ENCODE results near the gene EPB41L3. TPM values are rescaled to one million over a fixed set of nuclear protein-coding genes. Genes with fewer than 3 reads are reported as not detected.

EPB41L3 gene
- total RNA-seq, 1 experiment from 2014 or later = 16.1 TPM

DNA sequence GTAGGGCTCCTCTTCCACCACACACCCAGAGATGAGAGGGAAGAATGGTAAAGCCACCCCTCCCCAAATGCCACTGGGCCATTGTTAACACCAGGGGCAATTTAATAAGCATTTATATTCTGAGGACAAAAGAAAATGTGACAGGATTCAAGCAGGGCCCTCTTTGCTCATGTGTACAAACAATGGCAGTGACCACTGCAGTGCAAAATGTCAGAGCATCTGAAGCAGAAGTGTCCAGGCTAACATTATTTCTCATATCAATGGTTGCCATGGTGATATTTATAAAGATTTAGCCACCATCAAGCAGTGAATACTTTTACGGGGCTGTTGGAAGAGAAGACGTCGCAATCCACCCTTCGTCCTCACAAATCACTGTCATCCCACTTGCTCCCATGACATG lies 10.8 kb upstream of the EPB41L3 start:
- H2AK5ac ChIP-seq (ENCODE audit: insufficient read length, low read length) = no peak overlapping the region
- Mint-ChIP-seq H3K9me3 (no peaks in the 10 kb centered on the region), H3K4me1 (peaks cover 5 to 9% of the 10 kb centered on the region in 2 experiments; a peak in 3 of 4 replicates), H3K27ac (no peak overlapping the region), H3K36me3 (ENCODE audit: insufficient read depth in 1 of 3, low read depth in 3 of 3) (no peaks in the 10 kb centered on the region), H3K27me3 (ENCODE audit: low read depth) (peaks cover 2% of the 10 kb centered on the region; the same call in 1 of the 2 replicates), H3K4me3 (no peak overlapping the region)
- no peak overlapping the region for H2AFZ ChIP-seq (ENCODE audit: low read length)
- H3K14ac ChIP-seq (ENCODE audit: insufficient read depth, low read length) = no peak overlapping the region
- TF ChIP-seq, protein P1, sequence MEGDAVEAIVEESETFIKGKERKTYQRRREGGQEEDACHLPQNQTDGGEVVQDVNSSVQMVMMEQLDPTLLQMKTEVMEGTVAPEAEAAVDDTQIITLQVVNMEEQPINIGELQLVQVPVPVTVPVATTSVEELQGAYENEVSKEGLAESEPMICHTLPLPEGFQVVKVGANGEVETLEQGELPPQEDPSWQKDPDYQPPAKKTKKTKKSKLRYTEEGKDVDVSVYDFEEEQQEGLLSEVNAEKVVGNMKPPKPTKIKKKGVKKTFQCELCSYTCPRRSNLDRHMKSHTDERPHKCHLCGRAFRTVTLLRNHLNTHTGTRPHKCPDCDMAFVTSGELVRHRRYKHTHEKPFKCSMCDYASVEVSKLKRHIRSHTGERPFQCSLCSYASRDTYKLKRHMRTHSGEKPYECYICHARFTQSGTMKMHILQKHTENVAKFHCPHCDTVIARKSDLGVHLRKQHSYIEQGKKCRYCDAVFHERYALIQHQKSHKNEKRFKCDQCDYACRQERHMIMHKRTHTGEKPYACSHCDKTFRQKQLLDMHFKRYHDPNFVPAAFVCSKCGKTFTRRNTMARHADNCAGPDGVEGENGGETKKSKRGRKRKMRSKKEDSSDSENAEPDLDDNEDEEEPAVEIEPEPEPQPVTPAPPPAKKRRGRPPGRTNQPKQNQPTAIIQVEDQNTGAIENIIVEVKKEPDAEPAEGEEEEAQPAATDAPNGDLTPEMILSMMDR (conservative IDR thresholded peaks at IDR 0.05) = no peak
- H3T11ph ChIP-seq (ENCODE audit: low read length) = no peak overlapping the region
- no peaks in the 10 kb centered on the region for H3K23me2 ChIP-seq (ENCODE audit: insufficient read length, low read depth, low read length, poor library complexity, severe bottlenecking)
- H2BK15ac ChIP-seq (ENCODE audit: low read depth, low read length) = no peak overlapping the region
- H3K79me2 ChIP-seq (ENCODE audit: insufficient read depth, low read length) = no peaks in the 10 kb centered on the region
- H3K27me3 ChIP-seq (ENCODE audit: insufficient read depth, low read length) = no peaks in the 10 kb centered on the region
- H3K79me1 ChIP-seq (ENCODE audit: insufficient read depth, low read depth, low read length, poor library complexity, severe bottlenecking) = no peaks in the 10 kb centered on the region
- H2BK20ac ChIP-seq (ENCODE audit: low read depth, low read length, poor library complexity, severe bottlenecking) = no peak overlapping the region
- H2BK5ac ChIP-seq (ENCODE audit: insufficient read length, low read length) = no peak overlapping the region
- no peak overlapping the region for H3K56ac ChIP-seq (ENCODE audit: insufficient read length, low read depth, low read length)
- H2BK120ac ChIP-seq (ENCODE audit: low read depth, low read length, poor library complexity, severe bottlenecking) = no peak overlapping the region
- no peak overlapping the region for H3K4ac ChIP-seq (ENCODE audit: low read depth, low read length)
- H3K9ac ChIP-seq (ENCODE audit: extremely low read depth, insufficient read length, low read length) = no peak overlapping the region
- H2BK12ac ChIP-seq (ENCODE audit: insufficient read length, low read depth, low read length) = no peak overlapping the region
- H4K20me1 ChIP-seq (ENCODE audit: control insufficient read depth, insufficient read depth, insufficient read length) = no peaks in the 10 kb centered on the region
- H3K18ac ChIP-seq (ENCODE audit: insufficient read length, low read depth, low read length) = no peak overlapping the region
- DNase-seq = no peak
- WGBS (ENCODE audit: extremely low coverage, insufficient read length, low lambda C conversion rate) = no CpG with 5 or more reads among the region's 4 CpGs
- no peak overlapping the region for H3K4me2 ChIP-seq (ENCODE audit: insufficient read depth, insufficient read length, low read length)
- no peak overlapping the region for H3K27ac ChIP-seq (ENCODE audit: insufficient read length, low read depth, low read length)
- H3K9me3 ChIP-seq (ENCODE audit: control insufficient read depth, low read depth, low read length) = no peaks in the 10 kb centered on the region
- no peak overlapping the region for H4K5ac ChIP-seq (ENCODE audit: insufficient read length, low read depth, low read length)
- H4K91ac ChIP-seq (ENCODE audit: insufficient read length, low read depth, low read length) = no peak overlapping the region
- H4K8ac ChIP-seq (replicated peaks; ENCODE audit: insufficient read length, low read depth, low read length) = no peak overlapping the region
- no peak overlapping the region for H3K23ac ChIP-seq (ENCODE audit: insufficient read length, low read depth, low read length)
- no peaks in the 10 kb centered on the region for H3K4me1 ChIP-seq (ENCODE audit: insufficient read depth, low read length)

Data from H9 (cell line).